HG02763 (cell line): Measurements from ENCODE around the gene ACTA2.

ENCODE experiments used
- ATAC-seq: cut with Tn5 transposase; IDR thresholded peaks from one replicate; pipeline ENCODE4 v1.9.1; 2021; ENCODE audit warnings: mild to moderate bottlenecking, moderate library complexity; ENCODE audit not compliant: unreplicated experiment

The ACTA2 gene

GRCh38 chr10:88922041-88922440 lies 30.5 kb downstream of the ACTA2 start:
- no peak for ATAC-seq

GRCh38 chr10:88920986-88921593 lies 31.5 kb downstream of the ACTA2 start:
- no peak for ATAC-seq

- ATAC-seq, result no peak
Measured at GRCh38 chr10:88920198-88920597, 32.4 kb downstream of the ACTA2 start.

GRCh38 chr10:88919041-88919440 lies 33.5 kb downstream of the ACTA2 start:
- no peak for ATAC-seq

- ATAC-seq, result no peak
Measured at GRCh38 chr10:88918191-88918905, 34.2 kb downstream of the ACTA2 start.

GRCh38 chr10:88916986-88917385 lies 35.6 kb downstream of the ACTA2 start:
- no peak for ATAC-seq

GRCh38 chr10:88916231-88916630 lies 36.3 kb downstream of the ACTA2 start:
- ATAC-seq, result no peak

GRCh38 chr10:88915781-88916180 lies 36.8 kb downstream of the ACTA2 start:
- ATAC-seq, result no peak

- no peak for ATAC-seq
Measured at GRCh38 chr10:88913788-88914187, 38.8 kb downstream of the ACTA2 start.

GRCh38 chr10:88913127-88913526 lies 39.4 kb downstream of the ACTA2 start:
- ATAC-seq, result no peak

- no peak for ATAC-seq
Measured at GRCh38 chr10:88911851-88912250, 40.7 kb downstream of the ACTA2 start.

- ATAC-seq, result no peak
Measured at GRCh38 chr10:88911116-88911515, 41.5 kb downstream of the ACTA2 start.

GRCh38 chr10:88908194-88908593 lies 44.4 kb downstream of the ACTA2 start:
- no peak for ATAC-seq

GRCh38 chr10:88906921-88907320 lies 45.7 kb downstream of the ACTA2 start:
- no peak for ATAC-seq

GRCh38 chr10:88903715-88904114 lies 48.9 kb downstream of the ACTA2 start:
- ATAC-seq, result no peak

- ATAC-seq, result peak; percentile 33
Measured at GRCh38 chr10:88901984-88902789, 50.4 kb downstream of the ACTA2 start.

GRCh38 chr10:88901206-88901983 lies 51.2 kb downstream of the ACTA2 start:
- peak; percentile 75 for ATAC-seq

GRCh38 chr10:88899886-88900285 lies 52.7 kb downstream of the ACTA2 start:
- ATAC-seq, result no peak

- no peak for ATAC-seq
Measured at GRCh38 chr10:88898727-88899126, 53.8 kb downstream of the ACTA2 start.

- no peak for ATAC-seq
Measured at GRCh38 chr10:88896994-88897853, 55.3 kb downstream of the ACTA2 start.
